GM21717 (cell line): ENCODE measurements around the gene POM121.
"Not testable (repeated sequence)": the region's sequence is repeated elsewhere in the genome, so short reads cannot be mapped to it uniquely, and the experiment has no call there.

Source experiments
- ATAC-seq: cut with Tn5 transposase; IDR thresholded peaks from one replicate; pipeline ENCODE4 v1.9.1; 2021; ENCODE audit warnings: mild to moderate bottlenecking, moderate library complexity; ENCODE audit not compliant: unreplicated experiment

Gene POM121

GRCh38 chr7:72924733-72925545 is at the start of gene POM121:
Gene POM121 (plus strand): TSS chr7:72925095. CDS start chr7:72925122, 27 bp downstream.
- ATAC-seq, result peak; percentile 75

- peak; percentile 99 for ATAC-seq
Observed at GRCh38 chr7:72879079-72879736, 45.7 kb upstream of the POM121 start.

- ATAC-seq, result not testable (repeated sequence)
Observed at GRCh38 chr7:72879737-72880215, 45.1 kb upstream of the POM121 start.

GRCh38 chr7:72891750-72892149 is 33.1 kb upstream of the POM121 start:
- not testable (repeated sequence) for ATAC-seq

GRCh38 chr7:72904740-72905139 is 20.2 kb upstream of the POM121 start:
- ATAC-seq, result not testable (repeated sequence)

GRCh38 chr7:72908422-72908821 is 16.5 kb upstream of the POM121 start:
- ATAC-seq, result not testable (repeated sequence)

- not testable (repeated sequence) for ATAC-seq
Observed at GRCh38 chr7:72911395-72911794, 13.5 kb upstream of the POM121 start.

- ATAC-seq, result not testable (repeated sequence)
Observed at GRCh38 chr7:72913750-72914149, 11.1 kb upstream of the POM121 start.

- not testable (repeated sequence) for ATAC-seq
Observed at GRCh38 chr7:72914756-72915525, 10.0 kb upstream of the POM121 start.

GRCh38 chr7:72919256-72919775 is 5.6 kb upstream of the POM121 start:
- ATAC-seq, result no peak

- ATAC-seq, result peak; percentile 12
Observed at GRCh38 chr7:72924386-72924732, 536 bp upstream of the POM121 start.

- ATAC-seq, result no peak
Observed at GRCh38 chr7:72925546-72926120, 738 bp downstream of the POM121 start.

GRCh38 chr7:72927791-72928190 is 2.9 kb downstream of the POM121 start:
- ATAC-seq, result not testable (repeated sequence)

GRCh38 chr7:72928216-72928615 is 3.3 kb downstream of the POM121 start:
- ATAC-seq, result not testable (repeated sequence)

GRCh38 chr7:72942022-72942705 is 17.3 kb downstream of the POM121 start:
- not testable (repeated sequence) for ATAC-seq

GRCh38 chr7:72942956-72943355 is 18.1 kb downstream of the POM121 start:
- ATAC-seq, result not testable (repeated sequence)

GRCh38 chr7:72944937-72945336 is 20.0 kb downstream of the POM121 start:
- ATAC-seq, result not testable (repeated sequence)

- not testable (repeated sequence) for ATAC-seq
Observed at GRCh38 chr7:72945597-72945996, 20.7 kb downstream of the POM121 start.

- ATAC-seq, result not testable (repeated sequence)
Observed at GRCh38 chr7:72946130-72946745, 21.3 kb downstream of the POM121 start.
